HG03354 (cell line): ENCODE data around the gene VIPR2.
"Not testable (repeated sequence)": the region's sequence is repeated elsewhere in the genome, so short reads cannot be mapped to it uniquely, and the experiment has no call there.

ENCODE experiments used
- ATAC-seq: cut with Tn5 transposase; IDR thresholded peaks from one replicate; pipeline ENCODE4 v1.9.1; 2021; ENCODE audit warnings: mild to moderate bottlenecking; ENCODE audit not compliant: unreplicated experiment, poor library complexity, severe bottlenecking

The VIPR2 gene

GRCh38 chr7:159141660-159142059, 3.0 kb downstream of the VIPR2 start:
- ATAC-seq: no peak

- ATAC-seq: no peak
These were observed 3.5 kb downstream of the VIPR2 start for GRCh38 chr7:159141167-159141566.

DNA sequence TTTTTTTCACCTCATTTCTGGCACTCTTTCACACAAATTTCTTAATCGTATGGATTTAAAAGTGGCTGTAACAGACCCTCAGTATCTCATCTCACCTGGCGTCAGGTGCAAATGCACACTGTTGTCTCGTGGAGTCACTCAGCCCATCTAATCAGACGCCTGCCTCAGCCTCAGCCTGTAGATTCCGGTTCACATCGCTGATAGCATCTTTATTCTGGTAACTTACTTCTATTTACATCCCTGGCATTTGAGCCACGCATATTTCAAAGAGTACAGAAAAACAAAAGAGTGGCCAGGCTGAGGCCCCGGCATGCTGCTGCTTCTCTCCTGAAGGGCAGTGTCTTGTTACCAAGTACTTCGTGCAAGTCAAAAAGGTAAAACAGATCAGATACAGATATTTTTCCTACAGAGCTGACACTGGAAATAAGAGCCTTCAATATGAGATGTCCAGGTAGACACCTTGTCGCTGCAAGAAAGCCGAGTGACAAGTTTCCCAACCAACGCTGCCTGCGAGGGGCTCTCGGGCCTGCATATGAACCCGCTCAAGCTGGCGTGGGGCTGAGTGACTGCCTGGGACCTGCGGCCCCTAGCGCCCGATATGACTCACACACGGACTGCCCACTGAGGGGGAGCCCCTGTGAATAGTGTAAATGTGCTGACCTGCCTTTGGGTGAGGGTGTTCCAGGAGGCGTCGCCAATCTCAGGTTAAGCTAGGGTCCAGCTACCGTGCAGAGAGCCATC, 4.3 kb downstream of the VIPR2 start:
- no peak for ATAC-seq

- ATAC-seq: no peak
These were observed 5.0 kb downstream of the VIPR2 start for GRCh38 chr7:159139639-159140038.

DNA sequence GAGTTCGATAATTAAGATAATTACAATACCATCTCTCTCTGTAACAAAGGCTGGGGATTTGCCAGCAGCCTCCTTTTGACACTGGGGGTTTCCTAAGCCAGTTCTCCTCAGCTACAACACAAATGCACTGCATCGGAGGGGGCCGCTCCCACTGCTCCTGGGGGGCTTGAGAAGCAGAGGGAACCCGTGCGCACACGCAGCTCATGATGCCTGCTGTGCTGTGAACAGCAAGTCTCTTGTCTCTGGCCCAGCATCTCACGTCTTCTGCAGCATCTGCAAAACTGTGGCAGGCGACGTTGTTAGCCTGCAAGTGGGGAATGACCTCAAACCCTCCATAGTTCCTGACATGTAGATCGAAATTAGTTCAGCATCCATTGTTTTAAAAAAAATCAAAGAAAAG, 5.5 kb downstream of the VIPR2 start:
- ATAC-seq: no peak

GRCh38 chr7:159138508-159138907, 6.2 kb downstream of the VIPR2 start:
- no peak for ATAC-seq

DNA sequence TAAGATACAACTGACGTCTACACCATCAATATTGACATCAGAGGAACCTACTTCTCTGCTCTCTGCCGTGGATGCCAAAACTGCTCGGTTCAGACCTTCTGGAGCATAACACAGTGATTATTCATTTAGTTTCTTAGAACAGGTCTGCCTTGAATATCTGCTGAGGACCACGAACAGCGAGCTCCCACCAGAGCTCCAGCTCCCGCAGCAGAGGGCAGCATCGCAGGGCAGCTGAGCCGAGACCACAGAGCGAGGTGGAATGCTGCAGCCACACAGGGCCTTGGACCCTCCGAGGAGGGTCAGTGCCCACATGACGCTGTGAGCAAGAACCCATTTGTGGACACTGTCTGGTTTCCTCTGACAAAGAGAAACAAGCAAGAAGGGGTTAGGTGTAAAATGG, 6.8 kb downstream of the VIPR2 start:
- no peak for ATAC-seq

GRCh38 chr7:159136846-159137245, 7.8 kb downstream of the VIPR2 start:
- ATAC-seq: no peak

DNA sequence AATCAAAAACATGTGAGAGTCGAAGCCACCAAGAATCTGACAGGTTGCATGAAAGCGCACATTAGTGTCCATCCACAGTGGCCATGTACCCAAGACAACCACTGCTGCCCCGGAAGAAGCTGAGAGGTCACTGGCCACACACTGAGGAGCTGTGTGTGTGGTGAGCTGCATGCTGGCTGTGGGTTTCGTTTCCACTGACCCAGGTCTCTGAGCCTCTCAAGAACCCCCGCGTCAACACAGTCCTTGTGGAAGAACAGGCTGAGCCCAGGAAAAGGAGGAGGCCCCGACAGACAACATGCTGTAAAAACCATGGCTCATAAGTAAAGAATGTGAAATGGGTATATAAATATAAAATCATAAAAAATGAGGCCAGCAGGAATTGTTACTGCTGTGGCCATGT, 8.2 kb downstream of the VIPR2 start:
- ATAC-seq: no peak

- no peak for ATAC-seq
These were observed 8.7 kb downstream of the VIPR2 start for GRCh38 chr7:159136013-159136412.

DNA sequence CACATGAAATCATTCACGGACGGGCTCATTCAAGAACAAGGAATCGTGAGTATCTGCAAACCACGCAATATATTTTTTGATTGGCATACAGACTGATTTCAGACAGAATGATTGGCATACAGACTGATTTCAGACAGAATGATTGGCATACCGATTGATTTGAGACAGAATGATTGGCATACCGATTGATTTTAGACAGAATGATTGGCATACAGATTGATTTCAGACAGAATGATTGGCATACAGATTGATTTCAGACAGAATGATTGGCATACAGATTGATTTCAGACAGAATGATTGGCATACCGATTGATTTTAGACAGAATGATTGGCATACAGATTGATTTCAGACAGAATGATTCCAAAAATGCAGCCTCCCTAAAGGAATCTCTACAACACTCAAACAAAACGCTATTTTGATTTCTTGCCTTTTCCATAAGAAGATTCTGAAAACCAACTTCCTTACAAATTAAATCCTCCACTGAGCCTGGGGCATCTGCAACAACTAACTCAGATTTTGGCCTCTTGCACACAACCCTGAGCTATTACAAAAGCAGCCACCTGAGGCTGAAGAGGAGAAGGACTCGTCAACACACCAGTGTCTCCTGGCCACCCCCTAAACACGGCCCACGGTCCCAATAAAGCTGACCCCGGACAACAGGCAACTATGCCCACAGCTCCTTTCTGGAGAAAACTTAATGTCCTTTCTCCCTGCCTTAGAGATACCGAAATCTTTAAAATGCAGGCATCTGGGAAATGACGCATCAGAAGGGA, 11.8 kb downstream of the VIPR2 start:
- ATAC-seq: not testable (repeated sequence)

DNA sequence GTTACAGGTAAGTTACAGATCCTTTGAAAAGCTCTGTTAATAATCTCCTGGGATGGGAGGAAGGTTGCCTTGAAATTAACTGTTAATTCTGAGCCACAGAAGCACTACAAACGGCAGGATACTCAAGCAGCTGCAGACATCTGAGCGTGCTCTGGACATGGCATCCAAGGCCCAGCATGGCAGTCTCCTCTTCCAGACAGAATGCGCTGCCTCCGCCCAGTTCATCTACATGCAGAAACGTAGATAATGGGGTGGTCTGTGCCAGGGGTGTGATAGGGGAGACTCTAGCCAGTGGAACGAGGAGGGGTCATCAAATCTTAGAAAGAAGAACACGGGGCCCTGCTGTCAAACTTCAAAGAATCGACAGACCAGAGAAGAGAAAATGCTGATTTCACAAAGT, 13.8 kb downstream of the VIPR2 start:
- no peak for ATAC-seq

DNA sequence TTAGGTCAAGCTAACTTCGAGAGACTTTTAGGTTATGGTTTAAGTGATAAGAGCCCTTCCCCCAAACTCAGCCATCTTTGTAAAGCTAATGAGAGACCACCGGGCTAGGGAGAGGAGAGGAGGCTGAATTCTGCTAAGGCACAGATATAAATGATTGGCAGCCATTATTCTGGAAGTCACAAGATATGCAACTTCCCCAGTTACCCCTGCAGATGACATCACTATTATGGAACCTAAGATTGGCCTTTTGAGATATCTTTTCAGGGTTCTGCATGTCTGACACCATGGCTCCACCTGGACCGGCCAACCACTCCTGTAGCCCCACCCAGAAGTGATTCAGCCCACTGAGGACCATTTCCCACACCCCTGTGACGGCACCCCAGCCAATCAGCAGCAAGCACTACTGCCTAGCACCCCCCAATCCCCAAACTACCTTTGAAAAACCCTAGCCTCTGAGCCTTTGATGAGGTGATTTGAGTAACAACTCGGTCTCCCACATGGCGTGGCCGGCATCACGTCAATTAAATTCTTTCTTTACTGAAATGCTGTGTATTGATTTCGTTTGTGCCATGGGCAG, 14.4 kb downstream of the VIPR2 start:
- no peak for ATAC-seq

GRCh38 chr7:159128767-159129166, 15.9 kb downstream of the VIPR2 start:
- no peak for ATAC-seq

GRCh38 chr7:159127691-159128642, 16.7 kb downstream of the VIPR2 start:
- ATAC-seq: no peak

DNA sequence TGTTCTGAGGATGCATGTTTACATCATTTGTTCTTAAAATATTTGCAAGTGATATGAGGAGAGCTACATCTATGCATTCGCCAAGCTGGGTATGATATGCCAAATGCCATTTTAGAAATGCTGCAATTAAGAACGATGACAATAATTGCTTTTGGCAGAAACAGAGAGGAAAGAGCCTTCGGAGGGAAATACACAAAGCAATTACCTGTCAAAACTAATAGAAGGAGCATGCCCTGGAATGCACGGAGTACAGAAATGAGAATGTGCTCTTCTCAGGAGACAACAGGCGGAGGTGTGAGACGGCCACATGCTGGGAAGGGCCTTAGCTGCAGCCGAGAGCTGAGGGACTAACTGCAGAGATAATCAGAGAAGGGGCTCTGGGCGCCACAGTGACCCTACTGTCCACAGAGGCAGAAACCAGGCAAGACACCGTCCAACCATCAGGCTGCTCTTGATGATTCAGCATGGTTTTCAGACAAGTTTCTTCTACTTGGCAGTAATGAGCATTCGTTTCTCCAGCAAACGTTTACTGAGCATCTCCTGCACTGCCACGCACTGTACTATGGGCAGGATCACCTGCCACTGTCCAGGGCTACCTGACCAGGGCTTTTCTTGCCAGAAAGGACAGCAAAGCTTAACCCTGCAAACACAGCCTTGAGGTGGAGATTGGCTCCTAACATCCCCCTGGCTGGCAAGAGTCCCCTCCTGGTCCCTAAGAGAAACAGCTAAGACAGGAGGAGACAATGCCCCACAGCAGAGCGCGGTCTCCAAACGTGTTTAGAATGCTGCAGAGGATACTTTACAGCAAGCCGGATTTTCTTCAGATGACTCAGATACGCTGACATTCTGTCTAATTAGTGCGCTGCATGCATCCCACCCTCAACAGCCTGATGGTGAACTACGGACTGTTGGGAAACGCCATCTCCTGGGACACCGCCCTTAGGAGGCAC, 18.1 kb downstream of the VIPR2 start:
- no peak for ATAC-seq

- no peak for ATAC-seq
These were observed 18.8 kb downstream of the VIPR2 start for GRCh38 chr7:159125955-159126270.

- ATAC-seq: no peak
These were observed 19.3 kb downstream of the VIPR2 start for GRCh38 chr7:159125104-159125954.
